HepG2 (cell line): ENCODE results near the gene SLC25A22. TPM values are rescaled to one million over a fixed set of nuclear protein-coding genes. Genes with fewer than 3 reads are reported as not detected.

Experiments
- ATAC-seq: fragments of 200-7000 bp; cut with Tn5 transposase; 3 replicates; pipeline ENCODE4 v1.9.1; 2020; ENCODE audit warnings: mild to moderate bottlenecking, moderate library complexity
- BruUV-seq: library from RNA; stranded (reverse); fragments of 400-500 nt; replicated peaks from 2 replicates; lab custom pipeline; 2021; lab: Mats Ljungman, UMichigan
- CTCF ChIA-PET: fragments of 300-600 bp; formaldehyde crosslinking; extraction: SDS; loops from one replicate; lab custom pipeline; 2021; ENCODE audit warnings: low total read pairs, inconsistent platforms, low intra/inter-chr PET ratio; lab: Yijun Ruan, JAX
- POLR2A ChIA-PET: fragments of 350-600 bp; sonication (Branson Sonifier 250); formaldehyde crosslinking; loops from one replicate; lab custom pipeline; 2020; ENCODE audit warnings: antibody characterized with exemption, inconsistent platforms; lab: Yijun Ruan, JAX
- DNase-seq: peaks from one replicate; pipeline ENCODE4 v3.0.0-alpha.2; 2015; ENCODE audit warnings: low spot score
- FAIRE-seq: peaks from 3 replicates; lab custom pipeline; 2011; peaks lifted over from hg19 to GRCh38; lab: Jason Lieb, UNC
- H2AFZ ChIP-seq: one replicate; pipeline ENCODE4 v1.6.1; 2011; ENCODE audit warnings: low read length, inconsistent platforms
- H3K27ac ChIP-seq: fragments of 300-600 bp; 3 replicates; pipeline ENCODE4 v1.8.0; 2011; ENCODE audit warnings: mixed run types, mild to moderate bottlenecking, mixed read lengths, low read length, inconsistent platforms; ENCODE audit not compliant: insufficient read depth; ENCODE audit errors: extremely low read length
- H3K27me3 ChIP-seq, 2 experiments: fragments of 200-600 bp in 1 of 2; 2 replicates in 1 of 2; 3 replicates in 1 of 2; pipeline versions ENCODE4 v1.6.0 to v1.8.0; 2011; ENCODE audit warnings: low read length in 2 of 2, mild to moderate bottlenecking in 2 of 2, moderate library complexity in 2 of 2, inconsistent platforms in 1 of 2; ENCODE audit not compliant: insufficient read depth in 2 of 2, control insufficient read depth in 1 of 2
- H3K36me3 ChIP-seq, 2 experiments: fragments of 200-600 bp in 1 of 2; replicated peaks in 1 of 2; 2 replicates in 1 of 2; 3 replicates in 1 of 2; pipeline versions ENCODE4 v1.5.1 to v1.8.0; 2011; ENCODE audit warnings: low read length in 2 of 2, inconsistent platforms in 1 of 2; ENCODE audit not compliant: insufficient read depth in 2 of 2, control insufficient read depth in 1 of 2
- H3K4me1 ChIP-seq: 2 replicates; pipeline ENCODE4 v1.5.1; 2012; ENCODE audit warnings: low read length, inconsistent platforms; ENCODE audit not compliant: insufficient read depth
- H3K4me2 ChIP-seq: 2 replicates; pipeline ENCODE4 v1.6.0; 2011; ENCODE audit warnings: low read depth, low read length, inconsistent platforms
- H3K4me3 ChIP-seq, 3 experiments: fragments of 200-600 bp in 1 of 3; sonication (generic), shearing (Covaris generic) in 1 of 3; replicated peaks in 1 of 3; 2 replicates each; pipeline ENCODE4 v1.5.1; 2011 to 2016; ENCODE audit warnings: low read length in 3 of 3, inconsistent platforms in 2 of 3, low read depth in 2 of 3, mild to moderate bottlenecking in 2 of 3, control low read depth in 1 of 3, mixed read lengths in 1 of 3; ENCODE audit not compliant: insufficient read depth in 1 of 3
- H3K79me2 ChIP-seq: one replicate; pipeline ENCODE4 v1.6.1; 2011; ENCODE audit warnings: low read length, inconsistent platforms; ENCODE audit not compliant: insufficient read depth
- H3K9ac ChIP-seq: 2 replicates; pipeline ENCODE4 v1.6.0; 2011; ENCODE audit warnings: mild to moderate bottlenecking, low read depth, low read length, inconsistent platforms; ENCODE audit not compliant: insufficient read depth
- H3K9me3 ChIP-seq: 2 replicates; pipeline ENCODE4 v1.5.1; 2012; ENCODE audit warnings: mild to moderate bottlenecking, low read length
- H4K20me1 ChIP-seq: 2 replicates; pipeline ENCODE4 v1.6.0; 2011; ENCODE audit warnings: inconsistent platforms, mild to moderate bottlenecking, low read length, moderate library complexity; ENCODE audit not compliant: insufficient read depth
- WGBS: methylation state at CpG from one replicate; pipeline ENCODE4 v1.1.6; 2017; ENCODE audit warnings: low lambda C conversion rate; 5-methylcytosine and 5-hydroxymethylcytosine counted together
- in situ Hi-C: cut with HindIII; loops from 2 replicates; pipeline ENCODE4 v1.10.0; 2017; ENCODE audit warnings: low pct_unique_long_range_greater_than_20kb; ENCODE audit not compliant: extremely low pct_ligation_motif_present
- intact Hi-C: fragments of 100-400 bp; cut with micrococcal nuclease; formaldehyde crosslinking; loops from one replicate; pipeline ENCODE4 v1.10.0; 2022; ENCODE audit not compliant: unreplicated experiment
- polyA plus RNA-seq, 8 experiments: library from polyadenylated mRNA; depleted of rRNA in 3 of 8; stranded (reverse) in 7 of 8; unstranded in 1 of 8; fragments of >200 nt; fragmentation: Illumina TruSeq in 4 of 8; extraction: Trizol in 4 of 8; gene quantifications; 2 replicates each; pipeline versions ENCODE4 v1.2.1 to v1.2.3, GENCODE V29; 2011 to 2016; ENCODE audit warnings: low read depth in 4 of 8, missing spikeins in 1 of 8, mixed read lengths in 1 of 8; ENCODE audit not compliant: insufficient read depth in 1 of 8
- total RNA-seq, 5 experiments: library from RNA; depleted of rRNA; stranded (reverse); fragments of >200 nt; fragmentation: Illumina TruSeq; extraction: Trizol; gene quantifications; 2 replicates each; pipeline ENCODE4 v1.2.3, GENCODE V29; 2016; ENCODE audit warnings: low read depth in 1 of 5
- TF ChIP-seq, protein P1 (sequence below): sonication (generic); formaldehyde crosslinking; IDR thresholded peaks from 2 replicates; pipeline ENCODE4 v1.5.0; 2020; ENCODE audit warnings: mild to moderate bottlenecking, missing genetic modification reagents
- TF ChIP-seq, protein P2 (sequence below): sonication (generic); formaldehyde crosslinking; IDR thresholded peaks from 2 replicates; pipeline ENCODE4 v1.5.0; 2020; ENCODE audit warnings: missing genetic modification reagents

Gene SLC25A22
- total and polyA plus RNA-seq, 2 of the 13 experiments (the other 11 are each of a cell fraction or from before 2014, with no cell fraction given): 12.4 to 19.2 TPM

DNA sequence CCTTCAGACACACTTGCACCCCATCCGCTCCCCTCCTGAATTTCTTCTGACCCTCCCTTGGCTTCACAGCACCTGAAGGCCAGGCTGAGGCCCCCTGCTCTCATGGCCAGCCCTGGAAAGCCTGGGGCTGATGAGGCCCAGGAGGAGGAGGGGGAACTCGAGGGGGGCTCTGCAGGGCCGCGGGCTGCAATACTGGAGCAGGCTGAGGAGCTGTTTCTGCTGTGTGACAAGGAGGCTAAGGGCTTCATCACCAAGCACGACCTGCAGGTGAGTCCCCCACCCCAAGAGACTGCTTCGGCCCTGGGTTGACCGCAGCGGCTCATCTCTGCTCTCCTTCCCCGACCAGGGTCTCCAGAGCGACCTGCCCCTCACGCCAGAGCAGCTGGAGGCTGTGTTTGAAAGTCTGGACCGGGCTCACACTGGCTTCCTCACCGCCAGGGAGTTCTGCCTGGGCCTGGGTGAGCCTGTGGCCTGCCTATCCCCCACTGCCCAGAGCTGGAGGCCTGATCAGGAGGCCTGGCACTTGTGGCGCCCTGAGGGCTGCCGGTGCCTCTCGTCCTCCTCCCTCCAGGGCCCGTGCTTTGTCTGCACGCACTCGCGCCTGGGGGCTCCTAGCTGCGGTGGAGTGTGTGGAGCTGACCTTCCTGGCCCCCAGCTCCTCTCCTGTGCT lies 30.6 kb upstream of the SLC25A22 start:
- in situ Hi-C loops: no loop called here

More for the DNA sequence above, 30.6 kb upstream of the SLC25A22 start:
- no peak for ATAC-seq
- Histone ChIP-seq H2AFZ (no peak overlapping the region), H4K20me1 (no peaks in the 10 kb centered on the region), H3K9me3 (no peaks in the 10 kb centered on the region), H3K27ac (no peak overlapping the region), H3K36me3 (peaks cover 1 to 12% of the 10 kb centered on the region in 2 experiments; a peak in 2 of 5 replicates), H3K9ac (no peak overlapping the region), H3K4me1 (peaks cover 71% of the 10 kb centered on the region), H3K4me3 (peak overlapping the region in 1 of 3 experiments; percentile 80; a peak in 1 of 6 replicates), H3K79me2 (peaks cover 2% of the 10 kb centered on the region), H3K27me3 (no peaks in the 10 kb centered on the region), H3K4me2 (peak overlapping the region; percentile 91; the same call in 1 of the 2 replicates)
- TF ChIP-seq, protein P1, sequence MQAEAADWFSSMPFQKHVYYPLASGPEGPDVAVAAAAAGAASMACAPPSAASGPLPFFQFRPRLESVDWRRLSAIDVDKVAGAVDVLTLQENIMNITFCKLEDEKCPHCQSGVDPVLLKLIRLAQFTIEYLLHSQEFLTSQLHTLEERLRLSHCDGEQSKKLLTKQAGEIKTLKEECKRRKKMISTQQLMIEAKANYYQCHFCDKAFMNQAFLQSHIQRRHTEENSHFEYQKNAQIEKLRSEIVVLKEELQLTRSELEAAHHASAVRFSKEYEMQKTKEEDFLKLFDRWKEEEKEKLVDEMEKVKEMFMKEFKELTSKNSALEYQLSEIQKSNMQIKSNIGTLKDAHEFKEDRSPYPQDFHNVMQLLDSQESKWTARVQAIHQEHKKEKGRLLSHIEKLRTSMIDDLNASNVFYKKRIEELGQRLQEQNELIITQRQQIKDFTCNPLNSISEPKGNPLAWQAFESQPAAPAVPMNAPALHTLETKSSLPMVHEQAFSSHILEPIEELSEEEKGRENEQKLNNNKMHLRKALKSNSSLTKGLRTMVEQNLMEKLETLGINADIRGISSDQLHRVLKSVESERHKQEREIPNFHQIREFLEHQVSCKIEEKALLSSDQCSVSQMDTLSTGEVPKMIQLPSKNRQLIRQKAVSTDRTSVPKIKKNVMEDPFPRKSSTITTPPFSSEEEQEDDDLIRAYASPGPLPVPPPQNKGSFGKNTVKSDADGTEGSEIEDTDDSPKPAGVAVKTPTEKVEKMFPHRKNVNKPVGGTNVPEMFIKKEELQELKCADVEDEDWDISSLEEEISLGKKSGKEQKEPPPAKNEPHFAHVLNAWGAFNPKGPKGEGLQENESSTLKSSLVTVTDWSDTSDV (CRISPR knock-in tag): 0 out of 2 replicates have a peak, but pooled peaks have one; percentile 10
- TF ChIP-seq, protein P2, sequence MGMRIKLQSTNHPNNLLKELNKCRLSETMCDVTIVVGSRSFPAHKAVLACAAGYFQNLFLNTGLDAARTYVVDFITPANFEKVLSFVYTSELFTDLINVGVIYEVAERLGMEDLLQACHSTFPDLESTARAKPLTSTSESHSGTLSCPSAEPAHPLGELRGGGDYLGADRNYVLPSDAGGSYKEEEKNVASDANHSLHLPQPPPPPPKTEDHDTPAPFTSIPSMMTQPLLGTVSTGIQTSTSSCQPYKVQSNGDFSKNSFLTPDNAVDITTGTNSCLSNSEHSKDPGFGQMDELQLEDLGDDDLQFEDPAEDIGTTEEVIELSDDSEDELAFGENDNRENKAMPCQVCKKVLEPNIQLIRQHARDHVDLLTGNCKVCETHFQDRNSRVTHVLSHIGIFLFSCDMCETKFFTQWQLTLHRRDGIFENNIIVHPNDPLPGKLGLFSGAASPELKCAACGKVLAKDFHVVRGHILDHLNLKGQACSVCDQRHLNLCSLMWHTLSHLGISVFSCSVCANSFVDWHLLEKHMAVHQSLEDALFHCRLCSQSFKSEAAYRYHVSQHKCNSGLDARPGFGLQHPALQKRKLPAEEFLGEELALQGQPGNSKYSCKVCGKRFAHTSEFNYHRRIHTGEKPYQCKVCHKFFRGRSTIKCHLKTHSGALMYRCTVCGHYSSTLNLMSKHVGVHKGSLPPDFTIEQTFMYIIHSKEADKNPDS (CRISPR knock-in tag): no peak
- intact Hi-C loops: no loop called here
- POLR2A ChIA-PET: interaction anchor here (1.8 to 16.1 kb wide), 3 partner anchors 10 to 19 kb away, joined by 9 to 264 read pairs (median 141); partner anchors contain the start of genes PNPLA2, POLR2L, RPLP2 and TSPAN4
- WGBS: 82% methylated on average over 6 of the region's 21 CpGs
- CTCF ChIA-PET: no interaction called here
- no TSS peak for BruUV-seq
- DNase-seq: no peak
- no peak for FAIRE-seq
